Ishikawa (cell line): ENCODE results near the gene FRMD6.

Source experiments
- CEBPB ChIP-seq: IDR thresholded peaks from 2 replicates; pipeline ENCODE4 v1.6.1; 2012
- CREB1 ChIP-seq: IDR thresholded peaks from 2 replicates; pipeline ENCODE4 v1.6.1; 2012; ENCODE audit warnings: low read depth
- EGR1 ChIP-seq: IDR thresholded peaks from 2 replicates; pipeline ENCODE4 v1.6.1; 2012
- EP300 ChIP-seq: IDR thresholded peaks from 2 replicates; pipeline ENCODE4 v1.6.1; 2012; ENCODE audit warnings: borderline replicate concordance
- FOXM1 ChIP-seq: IDR thresholded peaks from 2 replicates; pipeline ENCODE4 v1.6.1; 2012; ENCODE audit warnings: low read depth, borderline replicate concordance
- MAX ChIP-seq: IDR thresholded peaks from 2 replicates; pipeline ENCODE4 v1.6.1; 2012
- NFIC ChIP-seq: IDR thresholded peaks from 2 replicates; pipeline ENCODE4 v1.6.1; 2012
- RAD21 ChIP-seq: IDR thresholded peaks from 2 replicates; pipeline ENCODE4 v1.6.1; 2012; ENCODE audit warnings: low read depth
- REST ChIP-seq: IDR thresholded peaks from 2 replicates; pipeline ENCODE4 v1.6.1; 2012; ENCODE audit warnings: low read depth, mild to moderate bottlenecking
- TAF1 ChIP-seq: IDR thresholded peaks from 2 replicates; pipeline ENCODE4 v1.6.1; 2012; ENCODE audit warnings: low read depth, mild to moderate bottlenecking
- TCF12 ChIP-seq: IDR thresholded peaks from 2 replicates; pipeline ENCODE4 v1.6.1; 2012; ENCODE audit warnings: low read depth
- TEAD4 ChIP-seq: IDR thresholded peaks from 2 replicates; pipeline ENCODE4 v1.6.1; 2012
- YY1 ChIP-seq: IDR thresholded peaks from 2 replicates; pipeline ENCODE4 v1.6.1; 2012; ENCODE audit warnings: low read depth
- ZBTB7A ChIP-seq: IDR thresholded peaks from 2 replicates; pipeline ENCODE4 v1.6.1; 2012; ENCODE audit warnings: low read depth
- TF ChIP-seq, protein P1 (sequence below): IDR thresholded peaks from 2 replicates; pipeline ENCODE4 v1.6.1; 2012

Gene FRMD6

DNA sequence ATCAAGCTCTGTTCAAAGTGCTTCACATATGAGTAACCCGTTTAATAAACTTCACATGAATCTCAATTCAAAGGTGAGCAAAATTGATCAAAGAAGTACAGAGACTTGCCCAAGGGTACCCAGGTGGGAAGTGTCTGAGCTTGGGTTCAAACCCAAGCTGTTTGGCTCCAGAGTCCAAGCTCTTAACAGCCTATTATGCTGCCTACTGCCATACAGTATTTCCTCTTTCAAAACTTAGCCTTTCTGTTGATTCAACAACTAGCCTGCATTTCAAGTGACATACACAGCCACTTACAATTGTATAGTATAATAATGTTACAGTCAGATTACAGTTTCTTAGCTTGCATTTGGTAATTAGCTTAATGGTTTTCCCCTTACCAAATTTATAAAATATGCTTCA lies 29.7 kb downstream of the FRMD6 start:
- TF ChIP-seq CREB1 (no peak), TCF12 (no peak), ZBTB7A (no peak), TAF1 (no peak)

DNA sequence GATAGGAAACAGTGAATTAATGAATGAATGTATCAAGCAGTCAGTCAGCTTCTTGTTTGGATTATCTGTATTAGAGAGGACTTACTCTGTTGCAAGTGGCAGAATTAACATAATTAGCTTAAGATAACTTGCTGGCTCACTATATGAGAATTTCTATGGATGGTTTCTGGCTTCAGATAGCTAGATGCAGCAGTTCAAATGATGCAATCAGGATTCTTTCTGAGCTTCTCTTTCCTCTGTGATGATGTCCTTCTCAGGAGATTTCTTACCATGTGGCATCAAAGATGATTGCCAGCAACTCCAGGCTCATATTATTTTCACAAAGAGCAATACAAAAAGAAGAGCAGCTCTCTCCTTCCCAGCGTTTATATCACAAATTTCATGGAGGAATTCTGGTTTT lies 30.7 kb downstream of the FRMD6 start:
- TF ChIP-seq, protein P1, sequence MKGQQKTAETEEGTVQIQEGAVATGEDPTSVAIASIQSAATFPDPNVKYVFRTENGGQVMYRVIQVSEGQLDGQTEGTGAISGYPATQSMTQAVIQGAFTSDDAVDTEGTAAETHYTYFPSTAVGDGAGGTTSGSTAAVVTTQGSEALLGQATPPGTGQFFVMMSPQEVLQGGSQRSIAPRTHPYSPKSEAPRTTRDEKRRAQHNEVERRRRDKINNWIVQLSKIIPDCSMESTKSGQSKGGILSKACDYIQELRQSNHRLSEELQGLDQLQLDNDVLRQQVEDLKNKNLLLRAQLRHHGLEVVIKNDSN = no peak
- TF ChIP-seq REST = no peak
- TF ChIP-seq YY1 = no peak
- TF ChIP-seq EP300 = no peak
- no peak for TF ChIP-seq TAF1
- TF ChIP-seq MAX = no peak
- TF ChIP-seq ZBTB7A = no peak
- TF ChIP-seq TEAD4 = no peak
- no peak for TF ChIP-seq FOXM1
- TF ChIP-seq TCF12 = no peak
- TF ChIP-seq EGR1 = no peak
- no peak for TF ChIP-seq CREB1
- no peak for TF ChIP-seq RAD21
- no peak for TF ChIP-seq NFIC
- TF ChIP-seq CEBPB = no peak

- no peak for TF ChIP-seq YY1
- no peak for TF ChIP-seq TEAD4
- TF ChIP-seq FOXM1 = no peak
- TF ChIP-seq EGR1 = no peak
- no peak for TF ChIP-seq REST
- TF ChIP-seq CREB1 = no peak
Observed at GRCh38 chr14:51684760-51685159, 33.0 kb downstream of the FRMD6 start.

DNA sequence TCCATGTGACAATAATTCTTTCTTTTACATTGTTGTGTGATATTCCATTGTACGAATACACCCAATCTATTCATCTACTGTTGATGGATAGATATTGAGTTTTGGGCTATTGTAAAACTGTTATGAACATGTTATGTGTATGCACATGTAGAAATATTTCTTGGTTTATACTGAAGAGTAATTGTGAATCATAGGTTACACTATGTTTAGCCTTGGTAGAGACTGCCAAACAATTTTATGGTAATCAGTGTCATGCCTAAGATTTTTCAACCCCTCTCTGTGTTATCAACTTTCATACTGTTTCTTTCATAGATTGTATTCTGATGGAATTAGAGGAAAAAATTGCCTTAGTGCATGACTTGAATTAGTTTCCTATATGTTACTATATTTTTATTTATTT lies 39.5 kb downstream of the FRMD6 start:
- TF ChIP-seq EP300 (no peak), TAF1 (no peak), YY1 (no peak), NFIC (no peak), FOXM1 (no peak), REST (no peak), RAD21 (no peak), MAX (no peak), CEBPB (no peak), TCF12 (no peak), TEAD4 (no peak), CREB1 (no peak), EGR1 (no peak), ZBTB7A (no peak)
- TF ChIP-seq, protein P1 = no peak

DNA sequence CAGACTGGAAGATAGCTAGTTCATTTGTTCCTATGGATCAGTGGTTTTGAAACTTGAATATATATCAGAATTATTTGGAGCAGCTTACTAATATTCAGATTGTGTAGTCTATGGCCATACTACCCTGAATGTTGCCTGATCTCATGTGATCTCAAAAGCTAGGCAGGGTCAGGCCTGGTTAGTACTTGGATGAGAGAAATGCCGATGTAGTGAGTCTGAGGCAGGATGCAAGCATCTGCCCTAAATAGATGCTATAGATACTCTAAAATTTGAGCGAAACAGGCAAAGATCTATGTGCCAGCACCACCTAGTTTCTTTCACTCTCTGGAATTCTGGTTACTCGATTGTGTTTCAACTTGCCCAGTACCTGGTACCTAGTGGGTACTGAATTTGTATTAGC lies 40.9 kb downstream of the FRMD6 start:
- TF ChIP-seq MAX = no peak
